ENCODE results near the gene MDM2. TPM values are rescaled to one million over a fixed set of nuclear protein-coding genes. Genes with fewer than 3 reads are reported as not detected.

Gene MDM2
- total and polyA plus RNA-seq, 2 of the 8 experiments (the other 6 are each of a cell fraction or from before 2014, with no cell fraction given) = 15.1 to 115 TPM

GRCh38 chr12:68807576-68808387 lies at the start of gene MDM2 (continued):
- peak; percentile 67 for TF ChIP-seq MAX (IDR thresholded peaks at IDR 0.05)
- no peak for TF ChIP-seq CHD2 (IDR thresholded peaks at IDR 0.05; ENCODE audit: low read length)
- TF ChIP-seq ZNF274 (IDR thresholded peaks at IDR 0.05; ENCODE audit: borderline replicate concordance, extremely low read depth, low read length) = no peak
- TF ChIP-seq CEBPB (IDR thresholded peaks at IDR 0.05; ENCODE audit: low read depth, low read length) = no peak
- TF ChIP-seq JUN (IDR thresholded peaks at IDR 0.05; ENCODE audit: low read depth, low read length) = no peak
- 0 out of 2 replicates have a peak, but pooled peaks have one; percentile 2 for TF ChIP-seq TEAD4 (IDR thresholded peaks at IDR 0.05; ENCODE audit: low read depth, low read length)
- no peak for TF ChIP-seq SUZ12 (IDR thresholded peaks at IDR 0.05; ENCODE audit: low read length)
- TF ChIP-seq KDM1A (IDR thresholded peaks at IDR 0.05; ENCODE audit: borderline replicate concordance, low read length) = no peak
- no peak for TF ChIP-seq NANOG (IDR thresholded peaks at IDR 0.05; ENCODE audit: insufficient read depth, low read depth, low read length, poor library complexity, severe bottlenecking)
- TF ChIP-seq ATF3 (IDR thresholded peaks at IDR 0.05; ENCODE audit: insufficient read depth, low read depth, low read length) = 0 out of 2 replicates have a peak, but pooled peaks have one; percentile 14
- TF ChIP-seq RFX5 (IDR thresholded peaks at IDR 0.05; ENCODE audit: borderline replicate concordance, low read depth, low read length) = no peak
- TF ChIP-seq GTF2F1 (IDR thresholded peaks at IDR 0.05; ENCODE audit: borderline replicate concordance, low read depth, low read length) = peak; percentile 51; the same call in 1 of the 2 replicates
- TF ChIP-seq TAF1 (IDR thresholded peaks at IDR 0.05; ENCODE audit: low read depth, low read length) = peak; percentile 93
- TF ChIP-seq GABPA (IDR thresholded peaks at IDR 0.05; ENCODE audit: borderline replicate concordance, insufficient read depth, low read length) = no peak
- peak; percentile 76; the same call in 1 of the 2 replicates for TF ChIP-seq E2F6 (IDR thresholded peaks at IDR 0.05)
- TF ChIP-seq TCF12 (IDR thresholded peaks at IDR 0.05; ENCODE audit: low read depth, low read length) = 0 out of 2 replicates have a peak, but pooled peaks have one; percentile 13
- peak; percentile 82 for TF ChIP-seq TAF7 (optimal IDR thresholded peaks at IDR 0.05; ENCODE audit: borderline replicate concordance, low read depth, low read length)
- TF ChIP-seq MAFK (IDR thresholded peaks at IDR 0.05; ENCODE audit: low read depth, low read length) = no peak
- 0 out of 4 replicates have a peak, but pooled peaks have one; percentile 12 to 66 for TF ChIP-seq HDAC2 (IDR thresholded peaks at IDR 0.05; ENCODE audit: borderline replicate concordance in 1 of 2, low read depth in 2 of 2, low read length in 2 of 2)
- peak; percentile 66; the same call in 1 of the 2 replicates for TF ChIP-seq YY1 (IDR thresholded peaks at IDR 0.05; ENCODE audit: low read depth, low read length)
- no peak for TF ChIP-seq HDAC6 (IDR thresholded peaks at IDR 0.05; ENCODE audit: low read depth, low read length)
- no peak for TF ChIP-seq CBX8 (IDR thresholded peaks at IDR 0.05; ENCODE audit: borderline replicate concordance, low read depth, low read length)

Data from H1 (cell line).